ENCODE results near the gene CCR5.

Gene CCR5

GRCh38 chr3:46419816-46420215, 49.1 kb downstream of the CCR5 start:
- H3K23ac ChIP-seq (ENCODE audit: low read length): no peak overlapping the region
- no peak overlapping the region for H3K4ac ChIP-seq (ENCODE audit: low read depth, low read length)
- no peaks in the 10 kb centered on the region for H3K79me2 ChIP-seq (ENCODE audit: control insufficient read depth, insufficient read depth, low read length)
- no peak overlapping the region for H2BK15ac ChIP-seq (replicated peaks; ENCODE audit: low read depth)
- H3K36me3 ChIP-seq (ENCODE audit: control insufficient read depth, insufficient read depth, low read length): no peaks in the 10 kb centered on the region
- H2BK120ac ChIP-seq (ENCODE audit: low read depth, low read length): no peak overlapping the region
- H4K8ac ChIP-seq (ENCODE audit: low read depth, low read length): no peak overlapping the region
- H3K79me1 ChIP-seq (ENCODE audit: low read length): no peaks in the 10 kb centered on the region
- DNase-seq: no peak
- peaks cover 10% of the 10 kb centered on the region for H3K4me1 ChIP-seq (ENCODE audit: control insufficient read depth, low read depth, low read length)
- no peak overlapping the region for H3K4me3 ChIP-seq (ENCODE audit: low read length)
- H3K56ac ChIP-seq (ENCODE audit: low read length): no peak overlapping the region
- WGBS (ENCODE audit: extremely low coverage, insufficient coverage, low lambda C conversion rate): no CpG with 5 or more reads among the region's 4 CpGs
- H3K9ac ChIP-seq (ENCODE audit: low read length): no peak overlapping the region
- no peak overlapping the region for H3K18ac ChIP-seq (ENCODE audit: low read length)
- no peak overlapping the region for H4K5ac ChIP-seq (ENCODE audit: low read length)
- no peak overlapping the region for H3K27ac ChIP-seq (ENCODE audit: low read depth, low read length)
- H2AK5ac ChIP-seq (ENCODE audit: low read length): no peak overlapping the region
- no peak overlapping the region for H2BK5ac ChIP-seq (ENCODE audit: low read length)
- no peaks in the 10 kb centered on the region for H3K27me3 ChIP-seq (ENCODE audit: insufficient read depth, low read length, poor library complexity)
- H3K4me2 ChIP-seq (ENCODE audit: low read length): no peak overlapping the region

- Histone ChIP-seq H4K8ac (ENCODE audit: low read depth, low read length) (no peak overlapping the region), H3K9ac (ENCODE audit: low read length) (no peak overlapping the region), H3K56ac (ENCODE audit: low read length) (no peak overlapping the region), H2BK120ac (ENCODE audit: low read depth, low read length) (no peak overlapping the region), H3K4ac (ENCODE audit: low read depth, low read length) (no peak overlapping the region), H3K27ac (ENCODE audit: low read depth, low read length) (no peak overlapping the region), H2BK5ac (ENCODE audit: low read length) (no peak overlapping the region), H3K23ac (ENCODE audit: low read length) (no peak overlapping the region), H3K4me2 (ENCODE audit: low read length) (no peak overlapping the region), H2AK5ac (ENCODE audit: low read length) (no peak overlapping the region), H2BK15ac (replicated peaks; ENCODE audit: low read depth) (no peak overlapping the region), H3K4me1 (ENCODE audit: control insufficient read depth, low read depth, low read length) (peaks cover 10% of the 10 kb centered on the region), H3K79me2 (ENCODE audit: control insufficient read depth, insufficient read depth, low read length) (no peaks in the 10 kb centered on the region), H4K5ac (ENCODE audit: low read length) (no peak overlapping the region), H3K18ac (ENCODE audit: low read length) (no peak overlapping the region), H3K79me1 (ENCODE audit: low read length) (no peaks in the 10 kb centered on the region), H3K36me3 (ENCODE audit: control insufficient read depth, insufficient read depth, low read length) (no peaks in the 10 kb centered on the region), H3K4me3 (ENCODE audit: low read length) (no peak overlapping the region), H3K27me3 (ENCODE audit: insufficient read depth, low read length, poor library complexity) (no peaks in the 10 kb centered on the region)
- WGBS (ENCODE audit: extremely low coverage, insufficient coverage, low lambda C conversion rate): no CpG with 5 or more reads among the region's 2 CpGs
- DNase-seq: no peak
Measured at GRCh38 chr3:46420931-46421330, 50.2 kb downstream of the CCR5 start.

- Histone ChIP-seq H3K4me1 (ENCODE audit: control insufficient read depth, low read depth, low read length) (peaks cover 8% of the 10 kb centered on the region), H3K4me3 (ENCODE audit: low read length) (no peak overlapping the region), H3K36me3 (ENCODE audit: control insufficient read depth, insufficient read depth, low read length) (no peaks in the 10 kb centered on the region), H3K56ac (ENCODE audit: low read length) (no peak overlapping the region), H3K9ac (ENCODE audit: low read length) (no peak overlapping the region), H2BK5ac (ENCODE audit: low read length) (no peak overlapping the region), H3K79me1 (ENCODE audit: low read length) (no peaks in the 10 kb centered on the region), H2BK120ac (ENCODE audit: low read depth, low read length) (no peak overlapping the region), H3K4ac (ENCODE audit: low read depth, low read length) (no peak overlapping the region), H3K4me2 (ENCODE audit: low read length) (no peak overlapping the region), H2AK5ac (ENCODE audit: low read length) (no peak overlapping the region), H3K18ac (ENCODE audit: low read length) (no peak overlapping the region), H3K27me3 (ENCODE audit: insufficient read depth, low read length, poor library complexity) (no peaks in the 10 kb centered on the region), H3K23ac (ENCODE audit: low read length) (no peak overlapping the region), H3K79me2 (ENCODE audit: control insufficient read depth, insufficient read depth, low read length) (no peaks in the 10 kb centered on the region), H3K27ac (ENCODE audit: low read depth, low read length) (no peak overlapping the region), H4K8ac (ENCODE audit: low read depth, low read length) (no peak overlapping the region), H4K5ac (ENCODE audit: low read length) (no peak overlapping the region), H2BK15ac (replicated peaks; ENCODE audit: low read depth) (no peak overlapping the region)
- no peak for DNase-seq
- no CpG with 5 or more reads among the region's 6 CpGs for WGBS (ENCODE audit: extremely low coverage, insufficient coverage, low lambda C conversion rate)
Measured at GRCh38 chr3:46422617-46423016, 51.9 kb downstream of the CCR5 start.

GRCh38 chr3:46423588-46423987, 52.8 kb downstream of the CCR5 start:
- no peaks in the 10 kb centered on the region for H3K79me1 ChIP-seq (ENCODE audit: low read length)
- H3K56ac ChIP-seq (ENCODE audit: low read length): no peak overlapping the region
- H3K27ac ChIP-seq (ENCODE audit: low read depth, low read length): no peak overlapping the region
- H2BK15ac ChIP-seq (replicated peaks; ENCODE audit: low read depth): no peak overlapping the region
- H4K8ac ChIP-seq (ENCODE audit: low read depth, low read length): no peak overlapping the region
- H3K18ac ChIP-seq (ENCODE audit: low read length): no peak overlapping the region
- H2BK5ac ChIP-seq (ENCODE audit: low read length): no peak overlapping the region
- no CpG with 5 or more reads among the region's 5 CpGs for WGBS (ENCODE audit: extremely low coverage, insufficient coverage, low lambda C conversion rate)
- no peak overlapping the region for H3K4me2 ChIP-seq (ENCODE audit: low read length)
- no peak overlapping the region for H2BK120ac ChIP-seq (ENCODE audit: low read depth, low read length)
- H3K4ac ChIP-seq (ENCODE audit: low read depth, low read length): no peak overlapping the region
- no peaks in the 10 kb centered on the region for H3K27me3 ChIP-seq (ENCODE audit: insufficient read depth, low read length, poor library complexity)
- no peak for DNase-seq
- no peak overlapping the region for H2AK5ac ChIP-seq (ENCODE audit: low read length)
- H3K4me3 ChIP-seq (ENCODE audit: low read length): no peak overlapping the region
- no peak overlapping the region for H3K9ac ChIP-seq (ENCODE audit: low read length)
- no peak overlapping the region for H4K5ac ChIP-seq (ENCODE audit: low read length)
- no peaks in the 10 kb centered on the region for H3K4me1 ChIP-seq (ENCODE audit: control insufficient read depth, low read depth, low read length)
- no peak overlapping the region for H3K23ac ChIP-seq (ENCODE audit: low read length)
- no peaks in the 10 kb centered on the region for H3K79me2 ChIP-seq (ENCODE audit: control insufficient read depth, insufficient read depth, low read length)
- H3K36me3 ChIP-seq (ENCODE audit: control insufficient read depth, insufficient read depth, low read length): no peaks in the 10 kb centered on the region
